AG09309 (cell line): ENCODE measurements around the gene H2AZ2.
"Not testable (repeated sequence)": the region's sequence is repeated elsewhere in the genome, so short reads cannot be mapped to it uniquely, and the experiment has no call there.

Experiments used
- DNase-seq: peaks from one replicate; pipeline ENCODE4 v3.0.0-alpha.2; 2010; ENCODE audit warnings: low read depth
- H3K4me3 ChIP-seq: 2 replicates; pipeline ENCODE4 v1.5.1; 2011; ENCODE audit warnings: mild to moderate bottlenecking, low read depth, low read length, moderate library complexity; ENCODE audit not compliant: control insufficient read depth
- TF ChIP-seq, protein P1 (sequence below): IDR thresholded peaks from 2 replicates; pipeline ENCODE4 v1.5.1; 2011; ENCODE audit warnings: mild to moderate bottlenecking, low read depth, low read length, inconsistent platforms; ENCODE audit not compliant: insufficient read depth, control insufficient read depth; ENCODE audit errors: missing control alignments

H2AZ2 gene

DNA sequence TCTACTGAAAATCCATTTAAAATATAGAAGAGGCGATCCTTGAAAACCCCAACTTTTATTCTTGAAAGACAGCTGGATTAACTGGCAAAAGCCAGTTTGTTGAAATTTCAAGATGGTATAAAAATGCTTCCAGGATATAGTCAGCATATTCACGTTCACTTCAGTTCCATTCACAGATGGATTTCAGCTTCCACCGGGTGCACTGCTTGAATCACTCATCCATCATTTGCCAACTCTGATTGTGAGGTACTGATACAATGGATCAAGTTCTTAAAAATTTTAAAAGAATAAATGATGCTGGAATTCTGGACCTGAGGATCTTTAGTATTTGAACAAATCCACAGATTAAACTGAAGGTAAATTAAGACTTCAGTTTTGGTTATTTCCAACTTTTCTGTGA lies 35.0 kb upstream of the H2AZ2 start:
- DNase-seq, result no peak
- peak overlapping the region; percentile 21; the same call in 1 of the 2 replicates for H3K4me3 ChIP-seq
- TF ChIP-seq, protein P1, sequence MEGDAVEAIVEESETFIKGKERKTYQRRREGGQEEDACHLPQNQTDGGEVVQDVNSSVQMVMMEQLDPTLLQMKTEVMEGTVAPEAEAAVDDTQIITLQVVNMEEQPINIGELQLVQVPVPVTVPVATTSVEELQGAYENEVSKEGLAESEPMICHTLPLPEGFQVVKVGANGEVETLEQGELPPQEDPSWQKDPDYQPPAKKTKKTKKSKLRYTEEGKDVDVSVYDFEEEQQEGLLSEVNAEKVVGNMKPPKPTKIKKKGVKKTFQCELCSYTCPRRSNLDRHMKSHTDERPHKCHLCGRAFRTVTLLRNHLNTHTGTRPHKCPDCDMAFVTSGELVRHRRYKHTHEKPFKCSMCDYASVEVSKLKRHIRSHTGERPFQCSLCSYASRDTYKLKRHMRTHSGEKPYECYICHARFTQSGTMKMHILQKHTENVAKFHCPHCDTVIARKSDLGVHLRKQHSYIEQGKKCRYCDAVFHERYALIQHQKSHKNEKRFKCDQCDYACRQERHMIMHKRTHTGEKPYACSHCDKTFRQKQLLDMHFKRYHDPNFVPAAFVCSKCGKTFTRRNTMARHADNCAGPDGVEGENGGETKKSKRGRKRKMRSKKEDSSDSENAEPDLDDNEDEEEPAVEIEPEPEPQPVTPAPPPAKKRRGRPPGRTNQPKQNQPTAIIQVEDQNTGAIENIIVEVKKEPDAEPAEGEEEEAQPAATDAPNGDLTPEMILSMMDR, result no peak

DNA sequence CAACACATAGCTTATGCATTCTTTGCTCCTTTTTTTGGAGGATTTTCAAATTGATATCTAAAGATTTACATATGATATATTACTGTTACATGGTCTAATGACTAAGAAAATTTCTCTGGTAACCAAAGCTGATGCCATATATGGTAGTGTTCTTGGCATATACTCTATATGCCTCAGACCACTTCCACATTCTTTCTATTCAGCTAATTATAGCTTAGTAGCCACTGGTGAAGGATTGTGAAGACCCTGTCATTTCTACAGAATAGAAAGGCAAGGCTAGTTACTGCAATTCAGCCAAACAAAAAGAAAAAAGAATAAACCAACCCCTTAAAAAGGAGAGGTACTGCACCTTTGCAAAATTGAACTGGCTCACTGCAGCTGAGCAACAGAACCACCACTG lies 33.7 kb upstream of the H2AZ2 start:
- peak overlapping the region; percentile 21 for H3K4me3 ChIP-seq
- no peak for DNase-seq
- TF ChIP-seq, protein P1, result no peak

DNA sequence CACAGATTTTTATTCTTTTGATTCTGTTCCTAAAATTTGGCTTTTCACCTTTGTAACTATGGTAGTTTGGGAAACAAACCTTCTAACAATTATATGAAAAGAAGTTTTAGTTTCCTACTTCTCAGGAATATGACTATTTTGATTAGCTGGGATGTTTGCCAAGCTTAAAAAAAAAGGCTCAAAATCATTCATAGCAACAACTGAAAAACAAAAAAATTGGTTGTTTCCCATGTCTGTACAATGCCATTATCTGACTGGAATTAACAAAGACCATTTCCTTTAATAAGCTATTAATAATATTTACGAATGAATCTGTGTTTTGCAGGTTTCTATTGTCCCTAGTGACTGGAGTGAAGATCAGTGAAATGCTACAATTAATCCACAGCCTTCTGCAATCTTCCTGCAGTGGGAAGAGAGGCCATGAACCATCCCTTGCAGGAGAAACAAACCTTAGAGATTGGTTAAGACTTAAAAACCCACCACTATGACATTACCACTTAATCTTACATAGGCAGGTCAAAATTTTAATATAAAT lies 33.2 kb upstream of the H2AZ2 start:
- H3K4me3 ChIP-seq, result no peak overlapping the region; the same call in 1 of the 2 replicates
- no peak for DNase-seq
- TF ChIP-seq, protein P1, result no peak

DNA sequence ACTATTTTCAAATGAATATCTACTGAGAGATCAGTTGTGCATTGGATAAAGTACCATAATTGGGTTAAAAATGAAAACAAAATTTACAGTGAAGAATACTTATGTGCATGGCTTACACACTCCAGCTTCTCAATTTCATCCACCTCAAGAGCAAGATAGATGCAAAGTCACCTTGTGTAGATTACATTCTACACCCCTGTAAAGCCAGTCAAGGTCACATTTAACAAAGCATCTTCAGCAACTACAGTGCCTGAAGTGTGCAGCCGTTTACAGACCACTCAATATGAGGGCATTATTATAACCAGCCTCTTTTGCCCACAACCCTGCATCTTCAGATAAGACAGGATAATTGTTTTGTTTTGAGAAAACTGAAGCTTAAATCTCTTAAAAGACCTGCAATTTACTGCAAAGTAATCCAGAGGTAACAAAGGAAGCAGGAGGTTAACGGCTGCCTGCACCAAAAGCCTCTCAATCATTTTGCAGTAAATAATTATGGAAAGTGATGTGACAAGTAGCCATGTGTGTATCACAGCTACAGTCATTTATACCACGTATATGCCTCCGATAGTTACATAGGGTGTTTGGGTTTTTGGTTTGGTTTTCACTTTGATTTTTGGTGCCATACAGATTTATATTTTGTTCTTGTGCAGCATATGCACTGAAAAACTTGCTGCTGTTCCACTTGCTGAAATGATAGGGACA lies 32.6 kb upstream of the H2AZ2 start:
- TF ChIP-seq, protein P1, result no peak
- DNase-seq, result no peak
- no peak overlapping the region; the same call in 1 of the 2 replicates for H3K4me3 ChIP-seq

DNA sequence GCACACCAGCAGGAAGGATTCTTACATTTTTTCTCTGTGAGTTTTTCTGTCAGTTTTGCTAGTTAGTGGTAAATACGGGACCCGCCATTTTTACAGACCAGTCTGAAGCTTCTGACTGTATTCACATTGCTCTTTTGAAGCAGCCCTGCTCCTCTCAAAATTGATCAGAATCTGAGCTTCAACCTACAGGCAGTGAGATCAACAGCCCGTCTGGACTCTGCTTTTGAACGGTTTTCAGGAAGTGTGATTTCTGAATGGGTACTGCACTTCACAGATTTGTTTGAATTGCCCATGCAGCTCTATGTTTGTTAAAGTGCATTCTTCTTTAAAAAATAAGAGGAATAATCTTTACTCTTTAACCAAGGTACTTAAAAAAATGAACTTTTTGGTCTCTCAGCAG lies 28.5 kb upstream of the H2AZ2 start:
- TF ChIP-seq, protein P1, result no peak
- DNase-seq, result no peak
- no peak overlapping the region for H3K4me3 ChIP-seq

DNA sequence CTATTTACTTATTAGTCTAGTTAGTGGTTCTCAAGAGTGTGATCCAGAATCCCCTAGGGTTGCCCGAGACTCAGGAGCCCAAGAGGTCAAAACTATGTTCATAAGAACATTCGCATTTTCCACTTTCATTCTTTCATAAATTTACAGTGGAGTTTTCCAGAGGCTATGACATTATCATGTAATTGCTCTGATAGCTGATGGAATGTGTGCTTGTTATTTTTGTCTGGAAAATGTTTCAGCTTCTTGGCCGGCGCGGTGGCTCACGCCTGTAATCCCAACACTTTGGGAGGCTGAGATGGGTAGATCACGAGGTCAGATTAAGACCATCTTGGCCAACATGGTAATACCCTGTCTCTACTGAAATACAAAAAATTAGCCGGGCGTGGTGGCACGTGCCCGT lies 27.4 kb upstream of the H2AZ2 start:
- no peak for DNase-seq
- TF ChIP-seq, protein P1, result no peak
- no peak overlapping the region for H3K4me3 ChIP-seq

DNA sequence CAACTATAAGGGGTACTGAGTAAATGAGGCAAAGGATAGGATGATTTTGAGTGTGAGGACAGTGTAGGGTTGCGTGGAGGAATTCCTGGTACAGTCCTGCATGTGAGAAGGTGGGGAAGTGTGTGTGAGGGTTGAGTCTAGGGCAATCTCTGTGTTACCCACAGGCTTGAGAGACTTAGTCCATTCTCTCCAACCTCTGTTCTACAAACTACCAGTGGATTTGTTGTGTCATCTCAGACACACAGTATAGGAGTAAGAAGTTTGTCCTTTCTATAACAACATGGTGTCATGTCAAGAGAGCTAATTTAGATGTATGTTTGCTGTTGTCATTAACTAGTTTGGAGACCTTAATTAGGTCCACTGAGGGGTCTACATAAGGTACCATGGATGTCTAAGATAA lies 24.9 kb upstream of the H2AZ2 start:
- TF ChIP-seq, protein P1, result no peak
- DNase-seq, result no peak
- no peak overlapping the region for H3K4me3 ChIP-seq

DNA sequence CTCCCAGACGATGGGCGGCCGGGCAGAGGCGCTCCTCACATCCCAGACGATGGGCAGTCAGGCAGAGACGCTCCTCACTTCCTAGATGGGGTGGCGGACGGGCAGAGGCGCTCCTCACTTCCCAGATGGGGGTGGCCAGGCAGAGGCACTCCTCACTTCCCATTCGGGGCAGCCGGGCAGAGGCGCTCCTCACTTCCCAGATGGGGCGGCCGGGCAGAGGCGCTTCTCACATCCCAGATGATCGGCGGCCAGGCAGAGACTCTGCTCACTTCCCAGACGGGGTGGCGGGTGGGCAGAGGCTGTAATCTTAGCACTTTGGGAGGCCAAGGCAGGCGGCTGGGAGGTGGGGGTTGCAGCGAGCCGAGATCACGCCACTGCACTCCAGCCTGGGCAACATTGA lies 24.0 kb upstream of the H2AZ2 start:
- not testable (repeated sequence) for H3K4me3 ChIP-seq, DNase-seq

DNA sequence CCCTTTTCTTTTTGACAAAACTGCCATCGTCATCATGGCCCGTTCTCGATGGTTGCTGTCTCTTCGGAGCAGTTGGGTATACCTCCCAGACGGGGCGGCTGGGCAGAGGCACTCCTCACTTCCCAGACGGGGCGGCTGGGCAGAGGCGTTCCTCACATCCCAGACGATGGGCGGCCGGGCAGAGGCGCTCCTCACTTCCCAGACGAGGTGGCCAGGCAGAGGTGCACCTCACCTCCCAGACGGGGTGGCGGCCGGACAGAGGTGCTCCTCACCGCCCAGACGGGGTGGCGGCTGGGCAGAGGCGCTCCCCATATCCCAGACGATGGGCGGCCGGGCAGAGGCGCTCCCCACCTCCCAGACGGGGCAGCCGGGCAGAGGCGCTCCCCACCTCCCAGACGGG lies 22.9 kb upstream of the H2AZ2 start:
- not testable (repeated sequence) for H3K4me3 ChIP-seq, DNase-seq

DNA sequence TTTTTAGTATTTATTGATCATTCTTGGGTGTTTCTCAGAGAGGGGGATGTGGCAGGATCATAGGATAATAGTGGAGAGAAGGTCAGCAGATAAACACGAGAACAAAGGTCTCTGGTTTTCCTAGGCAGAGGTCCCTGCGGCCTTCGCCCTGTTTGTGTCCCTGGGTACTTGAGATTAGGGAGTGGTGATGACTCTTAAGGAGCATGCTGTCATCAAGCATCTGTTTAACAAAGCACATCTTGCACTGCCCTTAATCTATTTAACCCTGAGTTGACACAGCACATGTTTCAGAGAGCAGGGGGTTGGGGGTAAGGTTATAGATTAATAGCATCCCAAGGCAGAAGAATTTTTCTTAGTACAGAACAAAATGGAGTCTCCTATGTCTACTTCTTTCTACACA lies 22.4 kb upstream of the H2AZ2 start:
- H3K4me3 ChIP-seq, DNase-seq: not testable (repeated sequence)
